ENCODE data around the gene BGN. TPM values are rescaled to one million over a fixed set of nuclear protein-coding genes. Genes with fewer than 3 reads are reported as not detected.

BGN gene
- polyA plus RNA-seq, 3 donors: not detected

DNA sequence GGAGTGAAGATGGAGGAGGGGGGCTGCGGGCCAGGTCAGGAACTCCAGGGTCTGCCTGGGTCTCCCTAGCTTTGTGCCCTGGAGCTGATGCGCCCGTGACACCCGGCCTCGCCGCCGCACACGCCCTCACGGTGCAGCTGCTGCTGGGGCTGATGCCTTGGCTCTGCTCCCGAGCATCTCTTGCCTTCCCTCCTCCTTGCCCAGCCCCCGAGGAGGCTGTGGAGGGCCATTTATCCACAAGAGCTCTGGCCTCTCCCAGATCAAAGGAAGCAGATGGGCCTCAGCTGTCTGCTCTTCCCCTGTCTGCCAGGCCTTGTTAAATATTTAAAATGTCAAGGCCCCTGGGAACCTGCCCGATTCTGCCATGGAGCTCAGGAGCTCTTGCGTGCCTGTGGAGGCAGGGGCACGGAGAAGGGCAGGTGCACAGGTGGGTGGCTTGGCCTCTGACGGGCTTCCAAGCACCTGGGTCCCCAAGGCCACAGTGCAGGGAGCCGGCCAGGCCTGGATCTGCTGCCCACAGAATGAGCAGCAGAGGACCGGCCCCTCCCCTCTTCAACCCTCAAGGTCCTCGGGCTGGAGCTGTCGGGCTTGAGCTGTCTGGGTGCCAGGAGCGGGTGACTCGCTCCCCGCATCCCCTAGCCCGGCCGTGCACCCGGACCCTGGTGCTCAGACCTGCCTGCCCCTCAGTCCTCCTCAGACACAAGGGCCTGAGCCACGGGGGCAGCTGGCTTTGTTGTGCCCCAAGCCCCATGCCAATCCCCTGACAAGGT is 42.9 kb downstream of the BGN start:
- no peak for DNase-seq
- Histone ChIP-seq H3K79me2 (ENCODE audit: insufficient read depth, low read length) (no peaks in the 10 kb centered on the region), H3K4me1 (ENCODE audit: control insufficient read depth in 1 of 2, insufficient read depth in 2 of 2, low read length in 2 of 2) (no peaks in the 10 kb centered on the region), H3K27me3 (ENCODE audit: control insufficient read depth in 2 of 2, insufficient read depth in 2 of 2, low read length in 2 of 2) (no peaks in the 10 kb centered on the region), H3K36me3 (replicated peaks in 1 of 2; ENCODE audit: control insufficient read depth in 1 of 2, insufficient read depth in 2 of 2, low read length in 2 of 2) (no peaks in the 10 kb centered on the region), H3K27ac (ENCODE audit: low read depth in 1 of 2, low read length in 2 of 2) (no peak overlapping the region), H4K20me1 (ENCODE audit: insufficient read depth, low read length) (no peaks in the 10 kb centered on the region), H2AFZ (ENCODE audit: insufficient read depth, low read depth, low read length, poor library complexity, severe bottlenecking) (no peak overlapping the region), H3K4me2 (replicated peaks; ENCODE audit: extremely low read depth, low read length, poor library complexity, severe bottlenecking) (no peak overlapping the region), H3K4me3 (replicated peaks in 1 of 3; ENCODE audit: low read depth in 2 of 3, low read length in 3 of 3) (no peak overlapping the region), H3K9me3 (replicated peaks in 1 of 2; ENCODE audit: control insufficient read depth in 1 of 2, insufficient read depth in 1 of 2, low read length in 2 of 2) (no peaks in the 10 kb centered on the region), H3K9ac (ENCODE audit: insufficient read depth, low read length, poor library complexity, severe bottlenecking) (no peak overlapping the region)
- Mint-ChIP-seq H3K27me3 (ENCODE audit: low read depth in 3 of 3) (peaks cover 5 to 23% (median 6%) of the 10 kb centered on the region in 3 donors), H3K9me3 (peaks cover 0 to 2% (median 0%) of the 10 kb centered on the region in 7 donors), H3K4me1 (no peaks in the 10 kb centered on the region), H3K4me3 (no peak overlapping the region), H3K36me3 (no peaks in the 10 kb centered on the region), H3K27ac (no peak overlapping the region)
- WGBS (ENCODE audit: insufficient coverage): 91% methylated on average over 17 of the region's 26 CpGs
- intact Hi-C loops (cut with micrococcal nuclease): loop anchor here in 1 of 2 donors (5.0 kb wide), 1 partner anchor 130 kb away; no protein-coding TSS in a partner anchor
- TF ChIP-seq, protein P1, sequence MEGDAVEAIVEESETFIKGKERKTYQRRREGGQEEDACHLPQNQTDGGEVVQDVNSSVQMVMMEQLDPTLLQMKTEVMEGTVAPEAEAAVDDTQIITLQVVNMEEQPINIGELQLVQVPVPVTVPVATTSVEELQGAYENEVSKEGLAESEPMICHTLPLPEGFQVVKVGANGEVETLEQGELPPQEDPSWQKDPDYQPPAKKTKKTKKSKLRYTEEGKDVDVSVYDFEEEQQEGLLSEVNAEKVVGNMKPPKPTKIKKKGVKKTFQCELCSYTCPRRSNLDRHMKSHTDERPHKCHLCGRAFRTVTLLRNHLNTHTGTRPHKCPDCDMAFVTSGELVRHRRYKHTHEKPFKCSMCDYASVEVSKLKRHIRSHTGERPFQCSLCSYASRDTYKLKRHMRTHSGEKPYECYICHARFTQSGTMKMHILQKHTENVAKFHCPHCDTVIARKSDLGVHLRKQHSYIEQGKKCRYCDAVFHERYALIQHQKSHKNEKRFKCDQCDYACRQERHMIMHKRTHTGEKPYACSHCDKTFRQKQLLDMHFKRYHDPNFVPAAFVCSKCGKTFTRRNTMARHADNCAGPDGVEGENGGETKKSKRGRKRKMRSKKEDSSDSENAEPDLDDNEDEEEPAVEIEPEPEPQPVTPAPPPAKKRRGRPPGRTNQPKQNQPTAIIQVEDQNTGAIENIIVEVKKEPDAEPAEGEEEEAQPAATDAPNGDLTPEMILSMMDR (IDR thresholded peaks at IDR 0.05): no peak

DNA sequence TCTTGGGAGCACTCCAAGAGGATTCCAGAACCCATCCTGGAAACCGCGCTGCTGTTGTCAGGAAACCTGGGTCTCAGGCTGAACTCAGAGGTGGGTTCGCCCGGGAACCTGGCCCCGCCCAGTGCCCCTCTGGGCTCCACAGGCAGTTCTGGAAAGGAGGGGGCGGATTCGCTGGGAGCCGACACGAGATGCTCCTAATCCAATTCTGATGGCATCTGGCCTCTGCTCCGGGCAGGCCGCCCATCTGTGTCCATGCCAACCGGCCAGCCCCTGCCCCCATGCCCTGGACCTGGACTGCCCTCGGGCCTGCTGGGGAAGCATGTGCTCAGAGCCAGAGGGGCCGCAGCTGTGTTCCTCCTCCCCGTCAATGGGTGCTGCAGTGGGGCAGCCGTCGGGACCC is 43.6 kb downstream of the BGN start:
- H2AFZ ChIP-seq (ENCODE audit: insufficient read depth, low read depth, low read length, poor library complexity, severe bottlenecking): no peak overlapping the region
- H3K79me2 ChIP-seq (ENCODE audit: insufficient read depth, low read length): no peaks in the 10 kb centered on the region
- Mint-ChIP-seq H3K27ac (no peak overlapping the region), H3K36me3 (no peaks in the 10 kb centered on the region), H3K9me3 (peaks cover 0 to 2% (median 0%) of the 10 kb centered on the region in 7 donors), H3K4me1 (no peaks in the 10 kb centered on the region), H3K4me3 (no peak overlapping the region), H3K27me3 (ENCODE audit: low read depth in 3 of 3) (peaks cover 5 to 17% (median 6%) of the 10 kb centered on the region in 3 donors)
- H3K4me1 ChIP-seq (ENCODE audit: control insufficient read depth in 1 of 2, insufficient read depth in 2 of 2, low read length in 2 of 2): no peaks in the 10 kb centered on the region
- no peaks in the 10 kb centered on the region for H4K20me1 ChIP-seq (ENCODE audit: insufficient read depth, low read length)
- H3K9me3 ChIP-seq (replicated peaks in 1 of 2; ENCODE audit: control insufficient read depth in 1 of 2, insufficient read depth in 1 of 2, low read length in 2 of 2): no peaks in the 10 kb centered on the region
- no peaks in the 10 kb centered on the region for H3K36me3 ChIP-seq (replicated peaks in 1 of 2; ENCODE audit: control insufficient read depth in 1 of 2, insufficient read depth in 2 of 2, low read length in 2 of 2)
- DNase-seq: no peak
- TF ChIP-seq, protein P1 (IDR thresholded peaks at IDR 0.05): no peak
- intact Hi-C loops (cut with micrococcal nuclease): loop anchor here in 1 of 2 donors (5.0 kb wide), 1 partner anchor 129 kb away; no protein-coding TSS in a partner anchor
- H3K27me3 ChIP-seq (ENCODE audit: control insufficient read depth in 2 of 2, insufficient read depth in 2 of 2, low read length in 2 of 2): no peaks in the 10 kb centered on the region
- H3K4me2 ChIP-seq (replicated peaks; ENCODE audit: extremely low read depth, low read length, poor library complexity, severe bottlenecking): no peak overlapping the region
- no peak overlapping the region for H3K27ac ChIP-seq (ENCODE audit: low read depth in 1 of 2, low read length in 2 of 2)
- H3K9ac ChIP-seq (ENCODE audit: insufficient read depth, low read length, poor library complexity, severe bottlenecking): no peak overlapping the region
- H3K4me3 ChIP-seq (replicated peaks in 1 of 3; ENCODE audit: low read depth in 2 of 3, low read length in 3 of 3): no peak overlapping the region
- 92% methylated on average over 13 of the region's 17 CpGs for WGBS (ENCODE audit: insufficient coverage)

Data from CD14-positive monocyte (primary cell).